ENCODE measurements around the gene CD59.
"Not testable (repeated sequence)": the region's sequence is repeated elsewhere in the genome, so short reads cannot be mapped to it uniquely, and the experiment has no call there.

The CD59 gene

GRCh38 chr11:33665350-33666106 is 70.7 kb downstream of the CD59 start:
- DNase-seq (ENCODE audit: low spot score), result no peak

- DNase-seq (ENCODE audit: low spot score), result no peak
Observed at GRCh38 chr11:33664827-33665226, 71.4 kb downstream of the CD59 start.

- no peak for DNase-seq (ENCODE audit: low spot score)
Observed at GRCh38 chr11:33664166-33664565, 72.1 kb downstream of the CD59 start.

- no peak for DNase-seq (ENCODE audit: low spot score)
Observed at GRCh38 chr11:33663121-33663520, 73.1 kb downstream of the CD59 start.

GRCh38 chr11:33661526-33661925 is 74.7 kb downstream of the CD59 start:
- not testable (repeated sequence) for DNase-seq (ENCODE audit: low spot score)

GRCh38 chr11:33660962-33661361 is 75.3 kb downstream of the CD59 start:
- no peak for DNase-seq (ENCODE audit: low spot score)

- no peak for DNase-seq (ENCODE audit: low spot score)
Observed at GRCh38 chr11:33659370-33660139, 76.7 kb downstream of the CD59 start.

- DNase-seq (ENCODE audit: low spot score), result no peak
Observed at GRCh38 chr11:33658195-33658900, 77.9 kb downstream of the CD59 start.

- DNase-seq (ENCODE audit: low spot score), result no peak
Observed at GRCh38 chr11:33657757-33658156, 78.5 kb downstream of the CD59 start.

- no peak for DNase-seq (ENCODE audit: low spot score)
Observed at GRCh38 chr11:33656768-33657167, 79.5 kb downstream of the CD59 start.

- DNase-seq (ENCODE audit: low spot score), result no peak
Observed at GRCh38 chr11:33655842-33656600, 80.2 kb downstream of the CD59 start.

GRCh38 chr11:33654594-33654993 is 81.6 kb downstream of the CD59 start:
- DNase-seq (ENCODE audit: low spot score), result no peak
